PC-9 (cell line): ENCODE measurements around the gene TBX3. TPM values are rescaled to one million over a fixed set of nuclear protein-coding genes. Genes with fewer than 3 reads are reported as not detected.

Experiments used
- BruUV-seq: library from RNA; stranded (reverse); fragments of 400-500 nt; replicated peaks from 2 replicates; lab custom pipeline; 2021; lab: Mats Ljungman, UMichigan
- CTCF ChIA-PET: fragments of 300-600 bp; sonication (Branson Sonifier 250); formaldehyde crosslinking; loops from one replicate; lab custom pipeline; 2022; ENCODE audit warnings: antibody characterized with exemption; lab: Charles Lee
- POLR2A ChIA-PET: fragments of 300-600 bp; sonication (Branson Sonifier 250); formaldehyde crosslinking; loops from one replicate; lab custom pipeline; 2022; ENCODE audit warnings: antibody characterized with exemption; ENCODE audit not compliant: unreplicated experiment; lab: Charles Lee
- DNase-seq, 2 experiments: peaks; one replicate each; pipeline versions ENCODE4 v3.0.0 to v3.0.0-alpha.2; 2015 to 2022; ENCODE audit warnings: mixed read lengths in 1 of 2
- H2AFZ ChIP-seq: fragments of 200-600 bp; sonication (generic); 2 replicates; pipeline ENCODE4 v1.8.1; 2017; ENCODE audit warnings: antibody characterized with exemption
- H3F3A ChIP-seq: fragments of 200-600 bp; sonication (generic); 2 replicates; pipeline ENCODE4 v1.8.1; 2017; ENCODE audit warnings: antibody characterized with exemption, mild to moderate bottlenecking, low read depth; ENCODE audit not compliant: insufficient read depth
- H3K27ac ChIP-seq: fragments of 200-600 bp; sonication (generic); 2 replicates; pipeline ENCODE4 v1.6.1; 2016; ENCODE audit warnings: mixed run types
- H3K27me3 ChIP-seq: fragments of 200-600 bp; sonication (generic); 2 replicates; pipeline ENCODE4 v1.6.1; 2016; ENCODE audit warnings: low read depth, mixed run types; ENCODE audit not compliant: insufficient read depth
- H3K36me3 ChIP-seq: fragments of 200-600 bp; sonication (generic); 2 replicates; pipeline ENCODE4 v1.6.1; 2016; ENCODE audit warnings: low read depth, mixed run types
- H3K4me1 ChIP-seq: fragments of 200-600 bp; sonication (generic); replicated peaks from 2 replicates; pipeline ENCODE4 v1.6.1; 2016; ENCODE audit warnings: mixed run types; ENCODE audit not compliant: insufficient read depth
- H3K4me2 ChIP-seq: fragments of 200-600 bp; sonication (generic); 2 replicates; pipeline ENCODE4 v1.6.1; 2017; ENCODE audit warnings: mixed run types
- H3K4me3 ChIP-seq: fragments of 200-600 bp; sonication (generic); 2 replicates; pipeline ENCODE4 v1.6.1; 2016; ENCODE audit warnings: mixed run types
- H3K79me2 ChIP-seq: fragments of 200-600 bp; sonication (generic); 2 replicates; pipeline ENCODE4 v1.6.1; 2017; ENCODE audit warnings: low read depth, mixed run types
- H3K9me2 ChIP-seq: fragments of 200-600 bp; sonication (generic); 2 replicates; pipeline ENCODE4 v1.8.1; 2017; ENCODE audit warnings: mild to moderate bottlenecking; ENCODE audit not compliant: insufficient read depth
- H3K9me3 ChIP-seq: fragments of 200-600 bp; sonication (generic); 2 replicates; pipeline ENCODE4 v1.8.1; 2016; ENCODE audit warnings: low read depth; ENCODE audit not compliant: insufficient read depth
- H4K20me1 ChIP-seq: fragments of 200-600 bp; sonication (generic); 2 replicates; pipeline ENCODE4 v1.8.1; 2017; ENCODE audit not compliant: insufficient read depth
- CTCF ChIP-seq: fragments of 200-600 bp; sonication (generic); conservative IDR thresholded peaks from 2 replicates; pipeline ENCODE4 v1.6.1; 2017; ENCODE audit warnings: mixed run types, antibody characterized with exemption, mild to moderate bottlenecking, moderate library complexity
- EZH2 ChIP-seq: fragments of 200-600 bp; sonication (generic); IDR thresholded peaks from 2 replicates; pipeline ENCODE4 v1.8.0; 2017; ENCODE audit warnings: antibody characterized with exemption, low read depth
- intact Hi-C: fragments of 100-400 bp; cut with micrococcal nuclease; formaldehyde crosslinking; loops from one replicate; pipeline ENCODE4 v1.10.0; 2022; ENCODE audit not compliant: unreplicated experiment
- total RNA-seq: library from RNA; stranded (reverse); gene quantifications from 2 replicates; pipeline ENCODE4 v1.2.3, GENCODE V29; 2021

TBX3 gene
- total RNA-seq, 1 experiment from 2014 or later, result not detected

- peaks cover 16% of the 10 kb centered on the region; the same call in 1 of the 2 replicates for H3K27me3 ChIP-seq
- no peaks in the 10 kb centered on the region for H3K36me3 ChIP-seq
- H3K79me2 ChIP-seq, result no peaks in the 10 kb centered on the region
- intact Hi-C loops, result no loop called here
- no peaks in the 10 kb centered on the region for H4K20me1 ChIP-seq
- H3K4me2 ChIP-seq, result no peak overlapping the region
- no peaks in the 10 kb centered on the region for H3K4me1 ChIP-seq
- no peaks in the 10 kb centered on the region for H3F3A ChIP-seq
- TF ChIP-seq CTCF (no peak), EZH2 (no peak)
- ChIA-PET POLR2A (no interaction called here), CTCF (no interaction called here)
- H3K9me3 ChIP-seq, result no peaks in the 10 kb centered on the region
- H3K9me2 ChIP-seq, result no peaks in the 10 kb centered on the region
- H3K27ac ChIP-seq, result no peak overlapping the region
- H3K4me3 ChIP-seq, result no peak overlapping the region
- H2AFZ ChIP-seq, result no peak overlapping the region
- BruUV-seq, result no TSS peak
- no peak for DNase-seq
These were observed 14.3 kb downstream of the TBX3 start for GRCh38 chr12:114669401-114670290.

GRCh38 chr12:114668886-114669288, 15.1 kb downstream of the TBX3 start:
- no peaks in the 10 kb centered on the region for H3K36me3 ChIP-seq
- H3K27ac ChIP-seq, result no peak overlapping the region
- no peaks in the 10 kb centered on the region for H3F3A ChIP-seq
- intact Hi-C loops, result no loop called here
- no peaks in the 10 kb centered on the region for H3K9me3 ChIP-seq
- H3K4me1 ChIP-seq, result no peaks in the 10 kb centered on the region
- no peaks in the 10 kb centered on the region for H3K9me2 ChIP-seq
- BruUV-seq, result no TSS peak
- DNase-seq, result no peak
- ChIA-PET CTCF (no interaction called here), POLR2A (no interaction called here)
- H2AFZ ChIP-seq, result no peak overlapping the region
- no peaks in the 10 kb centered on the region for H3K79me2 ChIP-seq
- TF ChIP-seq EZH2 (no peak), CTCF (no peak)
- H3K4me3 ChIP-seq, result no peak overlapping the region
- H4K20me1 ChIP-seq, result no peaks in the 10 kb centered on the region
- H3K27me3 ChIP-seq, result peaks cover 15% of the 10 kb centered on the region; the same call in 1 of the 2 replicates
- H3K4me2 ChIP-seq, result no peak overlapping the region

GRCh38 chr12:114668151-114668885, 15.7 kb downstream of the TBX3 start:
- no TSS peak for BruUV-seq
- no peak overlapping the region for H2AFZ ChIP-seq
- peak overlapping the region; percentile 58 for H3K4me2 ChIP-seq
- no peaks in the 10 kb centered on the region for H3K79me2 ChIP-seq
- intact Hi-C loops, result no loop called here
- H3F3A ChIP-seq, result no peaks in the 10 kb centered on the region
- no peaks in the 10 kb centered on the region for H3K4me1 ChIP-seq
- peak; percentile 58 for TF ChIP-seq CTCF
- no peak for TF ChIP-seq EZH2
- peak; percentile 46 to 53 for DNase-seq
- peaks cover 15% of the 10 kb centered on the region; the same call in 1 of the 2 replicates for H3K27me3 ChIP-seq
- peak overlapping the region; percentile 38; the same call in 1 of the 2 replicates for H3K4me3 ChIP-seq
- no peaks in the 10 kb centered on the region for H3K9me2 ChIP-seq
- H3K9me3 ChIP-seq, result no peaks in the 10 kb centered on the region
- H3K36me3 ChIP-seq, result no peaks in the 10 kb centered on the region
- H4K20me1 ChIP-seq, result no peaks in the 10 kb centered on the region
- CTCF ChIA-PET, result no interaction called here
- H3K27ac ChIP-seq, result no peak overlapping the region
- POLR2A ChIA-PET, result no interaction called here
